K562 (cell line): ENCODE measurements around the gene PLPP1. TPM values are rescaled to one million over a fixed set of nuclear protein-coding genes. Genes with fewer than 3 reads are reported as not detected.

Experiments used
- ATAC-seq: fragments of 200-7000 bp; cut with Tn5 transposase; 3 replicates; pipeline ENCODE4 v1.9.1; 2020; ENCODE audit warnings: moderate library complexity
- BruUV-seq: library from RNA; stranded (reverse); fragments of 400-500 nt; replicated peaks from 2 replicates; lab custom pipeline; 2021; lab: Mats Ljungman, UMichigan
- CTCF ChIA-PET: fragments of 300-600 bp; formaldehyde crosslinking; extraction: SDS; loops from one replicate; lab custom pipeline; 2021; ENCODE audit warnings: low intra/inter-chr PET ratio; lab: Yijun Ruan, JAX
- POLR2A ChIA-PET: fragments of 300-600, 350-650 bp; sonication (Branson Sonifier 250); formaldehyde crosslinking; extraction: SDS; loops from one replicate; lab custom pipeline; 2021; ENCODE audit warnings: antibody characterized with exemption, inconsistent platforms; lab: Yijun Ruan, JAX
- DNase-seq, 4 experiments: peaks; one replicate each; pipeline versions ENCODE4 v3.0.0 to v3.0.0-alpha.2; 2011 to 2018; ENCODE audit warnings: low spot score in 3 of 4, mixed read lengths in 3 of 4; ENCODE audit errors: extremely low read depth in 1 of 4
- FAIRE-seq: peaks from 2 replicates; lab custom pipeline; 2011; peaks lifted over from hg19 to GRCh38; lab: Jason Lieb, UNC
- H2AFZ ChIP-seq: 2 replicates; pipeline ENCODE4 v1.6.0; 2011; ENCODE audit warnings: low read depth, low read length, control low read depth, inconsistent platforms
- H3K27ac ChIP-seq: fragments of 200-600 bp; 3 replicates; pipeline ENCODE4 v1.8.0; 2011; ENCODE audit warnings: low read depth, mild to moderate bottlenecking, control low read depth, inconsistent platforms, low read length, moderate library complexity, mixed read lengths; ENCODE audit errors: extremely low read depth
- H3K27me3 ChIP-seq, 2 experiments: fragments of 300-600 bp in 1 of 2; 2 replicates in 1 of 2; 3 replicates in 1 of 2; pipeline versions ENCODE4 v1.6.0 to v1.8.0; 2011; ENCODE audit warnings: inconsistent platforms in 2 of 2, low read length in 2 of 2, mild to moderate bottlenecking in 1 of 2, mixed read lengths in 1 of 2, moderate library complexity in 1 of 2; ENCODE audit not compliant: control insufficient read depth in 2 of 2, insufficient read depth in 2 of 2
- H3K36me3 ChIP-seq: fragments of 300-600 bp; 3 replicates; pipeline ENCODE4 v1.8.0; 2011; ENCODE audit warnings: mild to moderate bottlenecking, low read length, inconsistent platforms; ENCODE audit not compliant: control insufficient read depth, insufficient read depth
- H3K4me1 ChIP-seq, 2 experiments: fragments of 200-600 bp in 1 of 2; replicated peaks in 1 of 2; 2 replicates in 1 of 2; 3 replicates in 1 of 2; pipeline versions ENCODE4 v1.5.1 to v1.8.0; 2011; ENCODE audit warnings: inconsistent platforms in 2 of 2, low read length in 2 of 2, mild to moderate bottlenecking in 1 of 2, mixed read lengths in 1 of 2, moderate library complexity in 1 of 2; ENCODE audit not compliant: control insufficient read depth in 2 of 2, insufficient read depth in 2 of 2
- H3K4me2 ChIP-seq: 2 replicates; pipeline ENCODE4 v1.6.1; 2011; ENCODE audit warnings: low read length, control low read depth, inconsistent platforms, mixed read lengths; ENCODE audit not compliant: insufficient read depth
- H3K4me3 ChIP-seq: fragments of 200-600 bp; sonication (generic), shearing (Covaris generic); 2 replicates; pipeline ENCODE4 v1.5.1; 2016; ENCODE audit warnings: control low read depth, inconsistent platforms
- H3K79me2 ChIP-seq: fragments of 200-600 bp; 3 replicates; pipeline ENCODE4 v1.8.0; 2011; ENCODE audit warnings: low read length, inconsistent platforms; ENCODE audit not compliant: control insufficient read depth, insufficient read depth
- H3K9ac ChIP-seq, 2 experiments: 2 replicates each; pipeline versions ENCODE4 v1.6.0 to v1.6.1; 2011; ENCODE audit warnings: low read depth in 2 of 2, low read length in 2 of 2, control low read depth in 1 of 2, inconsistent platforms in 1 of 2, mild to moderate bottlenecking in 1 of 2, mixed read lengths in 1 of 2; ENCODE audit not compliant: insufficient read depth in 1 of 2
- H3K9me1 ChIP-seq: one replicate; pipeline ENCODE4 v1.6.0; 2011; ENCODE audit warnings: inconsistent platforms, mild to moderate bottlenecking, low read length, moderate library complexity; ENCODE audit not compliant: control insufficient read depth, insufficient read depth
- H3K9me3 ChIP-seq: replicated peaks from 2 replicates; pipeline ENCODE4 v1.5.1; 2011; ENCODE audit warnings: low read depth, low read length, inconsistent platforms; ENCODE audit not compliant: control insufficient read depth, insufficient read depth
- H4K20me1 ChIP-seq: replicated peaks from 2 replicates; pipeline ENCODE4 v1.6.1; 2011; ENCODE audit warnings: low read length, inconsistent platforms, mixed read lengths; ENCODE audit not compliant: control insufficient read depth, insufficient read depth
- ATF3 ChIP-seq, 2 experiments: fragments of 450-650 bp in 1 of 2; sonication (generic) in 1 of 2; formaldehyde crosslinking in 1 of 2; IDR thresholded peaks in 1 of 2; conservative IDR thresholded peaks in 1 of 2; 2 replicates each; pipeline versions ENCODE4 v1.6.1 to v1.8.1; 2016 to 2023; ENCODE audit warnings: mild to moderate bottlenecking in 2 of 2, moderate library complexity in 2 of 2, inconsistent platforms in 1 of 2, missing genetic modification reagents in 1 of 2
- BACH1 ChIP-seq: fragments of 200-800 bp; sonication (Bioruptor generic); IDR thresholded peaks from 2 replicates; pipeline ENCODE4 v1.6.1; 2016; ENCODE audit warnings: missing genetic modification characterization, missing compliant biosample characterization
- BMI1 ChIP-seq: fragments of 150-350 bp; IDR thresholded peaks from 2 replicates; pipeline ENCODE4 v1.6.1; 2014; ENCODE audit warnings: low read length
- CHD2 ChIP-seq: IDR thresholded peaks from 2 replicates; pipeline ENCODE4 v1.6.1; 2011; ENCODE audit warnings: low read depth, low read length
- FOXK2 ChIP-seq, 2 experiments: fragments of 450-650 bp; IDR thresholded peaks in 1 of 2; conservative IDR thresholded peaks in 1 of 2; 2 replicates each; pipeline ENCODE4 v1.6.1; 2016; ENCODE audit warnings: low read depth in 2 of 2, mild to moderate bottlenecking in 1 of 2
- HMG20A ChIP-seq: fragments of 450-650 bp; formaldehyde crosslinking; conservative IDR thresholded peaks from 2 replicates; pipeline ENCODE4 v1.4.0; 2020; ENCODE audit warnings: mild to moderate bottlenecking, mixed read lengths
- HNRNPL ChIP-seq: fragments of 200-400 bp; formaldehyde crosslinking; IDR thresholded peaks from 2 replicates; pipeline ENCODE4 v1.6.1; 2017; ENCODE audit warnings: low read depth, mild to moderate bottlenecking, low read length
- ILK ChIP-seq: fragments of 450-650 bp; IDR thresholded peaks from 2 replicates; pipeline ENCODE4 v1.6.1; 2016; ENCODE audit warnings: missing genetic modification characterization, low read depth, mild to moderate bottlenecking, missing compliant biosample characterization, moderate library complexity, borderline replicate concordance
- NR2F6 ChIP-seq: fragments of 450-650 bp; formaldehyde crosslinking; IDR thresholded peaks from 2 replicates; pipeline ENCODE4 v1.4.0; 2020; ENCODE audit warnings: mild to moderate bottlenecking
- PYGO2 ChIP-seq: fragments of 450-650 bp; IDR thresholded peaks from 2 replicates; pipeline ENCODE4 v1.6.1; 2016; ENCODE audit warnings: mild to moderate bottlenecking, missing genetic modification characterization, moderate library complexity, missing compliant biosample characterization
- TEAD4 ChIP-seq, 2 experiments: sonication (generic) in 1 of 2; formaldehyde crosslinking in 1 of 2; IDR thresholded peaks; 2 replicates each; pipeline versions ENCODE4 v1.6.1 to v1.8.0; 2012 to 2022; ENCODE audit warnings: borderline replicate concordance in 1 of 2, inconsistent platforms in 1 of 2, low read length in 1 of 2, mild to moderate bottlenecking in 1 of 2, missing genetic modification reagents in 1 of 2
- TGIF2 ChIP-seq: sonication (generic); formaldehyde crosslinking; IDR thresholded peaks from 2 replicates; pipeline ENCODE4 v1.8.1; 2022; ENCODE audit warnings: mild to moderate bottlenecking, missing genetic modification reagents, moderate library complexity
- ZBED1 ChIP-seq: IDR thresholded peaks from 2 replicates; pipeline ENCODE4 v1.6.1; 2014
- ZNF445 ChIP-seq: fragments of 250-450 bp; sonication (Bioruptor Pico); IDR thresholded peaks from 2 replicates; pipeline ENCODE4 v1.4.0; 2020; ENCODE audit warnings: low read depth, mild to moderate bottlenecking, moderate library complexity
- ZNF561 ChIP-seq: fragments of 450-650 bp; formaldehyde crosslinking; conservative IDR thresholded peaks from 2 replicates; pipeline ENCODE4 v1.4.0; 2020; ENCODE audit warnings: mild to moderate bottlenecking, moderate library complexity
- WGBS: fragments of 100-300 bp; shearing (Covaris generic); methylation state at CpG from one replicate; pipeline ENCODE4 v1.1.6; 2016; ENCODE audit warnings: low coverage, mixed read lengths; ENCODE audit not compliant: insufficient coverage; ENCODE audit errors: missing lambda C conversion rate; 5-methylcytosine and 5-hydroxymethylcytosine counted together
- in situ Hi-C: fragments of 300-500 bp; cut with MboI; formaldehyde crosslinking; loops from 4 replicates; pipeline ENCODE4 v1.15.0; 2018; ENCODE audit warnings: inconsistent platforms, mixed read lengths
- intact Hi-C: fragments of 100-400 bp; cut with micrococcal nuclease; formaldehyde crosslinking; loops from 2 replicates; pipeline ENCODE4 v1.14.2; 2022
- polyA plus RNA-seq, 8 experiments: library from polyadenylated mRNA; depleted of rRNA in 4 of 8; stranded (reverse) in 5 of 8; unstranded in 3 of 8; fragments of >200 nt; fragmentation: Nextera tagmentation in 2 of 8; fragmentation: Illumina TruSeq in 1 of 8; extraction: Ambion mirVana in 2 of 8; extraction: Trizol in 1 of 8; gene quantifications; 2 replicates each; pipeline versions ENCODE4 v1.2.1 to v1.2.3, GENCODE V29; 2011 to 2014; ENCODE audit warnings: inconsistent platforms in 1 of 8, missing spikeins in 1 of 8
- total RNA-seq, 7 experiments: library from RNA; depleted of rRNA in 6 of 7; stranded (reverse); fragments of >200 nt in 6 of 7; fragmentation: Illumina TruSeq in 2 of 7; extraction: Trizol in 2 of 7; gene quantifications; 2 replicates each; pipeline versions ENCODE4 v1.2.1 to v1.2.3, GENCODE V29; 2011 to 2021; ENCODE audit warnings: low replicate concordance in 1 of 7
- TF ChIP-seq, protein P1 (sequence below): fragments of 450-650 bp; formaldehyde crosslinking; conservative IDR thresholded peaks from 2 replicates; pipeline ENCODE4 v1.4.0; 2022; ENCODE audit warnings: mild to moderate bottlenecking, missing genetic modification characterization
- TF ChIP-seq, protein P2 (sequence below): IDR thresholded peaks from 2 replicates; pipeline ENCODE4 v1.6.1; 2011; ENCODE audit not compliant: insufficient read length; ENCODE audit errors: extremely low read depth
- TF ChIP-seq, protein P3 (sequence below): conservative IDR thresholded peaks from 2 replicates; pipeline ENCODE4 v1.6.1; 2011; ENCODE audit warnings: low read depth, mild to moderate bottlenecking, low read length; ENCODE audit not compliant: control insufficient read depth

PLPP1 gene
- total and polyA plus RNA-seq, 9 of the 15 experiments (the other 6 are each of a cell fraction or from before 2014, with no cell fraction given), result 0.04 to 0.24 (median 0.04) TPM; not detected in 6

- Histone ChIP-seq H3K4me2 (no peak overlapping the region), H3K4me1 (no peaks in the 10 kb centered on the region), H3K4me3 (no peak overlapping the region), H3K36me3 (peaks cover 76% of the 10 kb centered on the region), H3K9me1 (no peaks in the 10 kb centered on the region), H3K79me2 (no peaks in the 10 kb centered on the region), H3K27me3 (no peaks in the 10 kb centered on the region), H3K9ac (no peak overlapping the region), H2AFZ (no peak overlapping the region), H3K27ac (no peak overlapping the region), H3K9me3 (peaks cover 19% of the 10 kb centered on the region), H4K20me1 (no peaks in the 10 kb centered on the region)
- TF ChIP-seq ILK (tag) (no peak), TEAD4 (IDR thresholded peaks at IDR 0.05; ENCODE audit: low read length) (no peak), TEAD4 (CRISPR knock-in tag; IDR thresholded peaks at IDR 0.05; ENCODE audit: borderline replicate concordance) (no peak), PYGO2 (tag) (no peak), FOXK2 (conservative IDR thresholded peaks at IDR 0.05 in 1 of 2, IDR thresholded peaks at IDR 0.05 in 1 of 2; ENCODE audit: low read depth in 2 of 2) (no peak), ZNF445 (no peak), NR2F6 (CRISPR knock-in tag) (no peak), HNRNPL (no peak), ZBED1 (no peak), ATF3 (IDR thresholded peaks at IDR 0.05) (no peak), ATF3 (CRISPR knock-in tag; conservative IDR thresholded peaks at IDR 0.05) (no peak), CHD2 (no peak), BACH1 (tag) (no peak), BMI1 (no peak), TGIF2 (CRISPR knock-in tag) (no peak), ZNF561 (no peak), HMG20A (no peak)
- TF ChIP-seq, protein P1, sequence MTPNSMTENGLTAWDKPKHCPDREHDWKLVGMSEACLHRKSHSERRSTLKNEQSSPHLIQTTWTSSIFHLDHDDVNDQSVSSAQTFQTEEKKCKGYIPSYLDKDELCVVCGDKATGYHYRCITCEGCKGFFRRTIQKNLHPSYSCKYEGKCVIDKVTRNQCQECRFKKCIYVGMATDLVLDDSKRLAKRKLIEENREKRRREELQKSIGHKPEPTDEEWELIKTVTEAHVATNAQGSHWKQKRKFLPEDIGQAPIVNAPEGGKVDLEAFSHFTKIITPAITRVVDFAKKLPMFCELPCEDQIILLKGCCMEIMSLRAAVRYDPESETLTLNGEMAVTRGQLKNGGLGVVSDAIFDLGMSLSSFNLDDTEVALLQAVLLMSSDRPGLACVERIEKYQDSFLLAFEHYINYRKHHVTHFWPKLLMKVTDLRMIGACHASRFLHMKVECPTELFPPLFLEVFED (CRISPR knock-in tag), result no peak
- TF ChIP-seq, protein P2, sequence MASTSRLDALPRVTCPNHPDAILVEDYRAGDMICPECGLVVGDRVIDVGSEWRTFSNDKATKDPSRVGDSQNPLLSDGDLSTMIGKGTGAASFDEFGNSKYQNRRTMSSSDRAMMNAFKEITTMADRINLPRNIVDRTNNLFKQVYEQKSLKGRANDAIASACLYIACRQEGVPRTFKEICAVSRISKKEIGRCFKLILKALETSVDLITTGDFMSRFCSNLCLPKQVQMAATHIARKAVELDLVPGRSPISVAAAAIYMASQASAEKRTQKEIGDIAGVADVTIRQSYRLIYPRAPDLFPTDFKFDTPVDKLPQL, result no peak
- TF ChIP-seq, protein P3, sequence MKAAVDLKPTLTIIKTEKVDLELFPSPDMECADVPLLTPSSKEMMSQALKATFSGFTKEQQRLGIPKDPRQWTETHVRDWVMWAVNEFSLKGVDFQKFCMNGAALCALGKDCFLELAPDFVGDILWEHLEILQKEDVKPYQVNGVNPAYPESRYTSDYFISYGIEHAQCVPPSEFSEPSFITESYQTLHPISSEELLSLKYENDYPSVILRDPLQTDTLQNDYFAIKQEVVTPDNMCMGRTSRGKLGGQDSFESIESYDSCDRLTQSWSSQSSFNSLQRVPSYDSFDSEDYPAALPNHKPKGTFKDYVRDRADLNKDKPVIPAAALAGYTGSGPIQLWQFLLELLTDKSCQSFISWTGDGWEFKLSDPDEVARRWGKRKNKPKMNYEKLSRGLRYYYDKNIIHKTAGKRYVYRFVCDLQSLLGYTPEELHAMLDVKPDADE, result no peak
- WGBS, result 100% methylated on average over 3 of the region's 4 CpGs
- DNase-seq, result no peak
- in situ Hi-C loops (no loop called here), intact Hi-C loops (no loop called here)
- ChIA-PET POLR2A (interaction anchor here (0.6 kb wide), 1 partner anchor 127 kb away, joined by 3 read pairs; no protein-coding TSS in a partner anchor), CTCF (no interaction called here)
- no TSS peak for BruUV-seq
- FAIRE-seq, result no peak
- no peak for ATAC-seq
Measured at GRCh38 chr5:55426455-55426854, 108.3 kb downstream of the PLPP1 start.
